Heart left ventricle (tissue), 16 donors: ENCODE measurements around the gene SNAPC5. TPM values are rescaled to one million over a fixed set of nuclear protein-coding genes. Genes with fewer than 3 reads are reported as not detected.

Experiments used
- ATAC-seq, 4 donors: fragments of 200-7000 bp; cut with Tn5 transposase; one replicate each; pipeline ENCODE4 v1.9.1; 2020 to 2022; ENCODE audit warnings: moderate library complexity in 4 of 4, mild to moderate bottlenecking in 3 of 4, moderate number of reproducible peaks in 1 of 4
- DNase-seq, 5 donors: peaks; one replicate each; pipeline ENCODE4 v3.0.0-alpha.2; 2020
- H3K27ac ChIP-seq, 12 donors: fragments of 200-600 bp; sonication (generic) in 4 of 12; one replicate each; pipeline versions ENCODE4 v1.5.0 to v1.8.0; 2016 to 2022; ENCODE audit warnings: mild to moderate bottlenecking in 2 of 12
- H3K27me3 ChIP-seq, 9 donors: fragments of 200-600 bp; sonication (generic) in 2 of 9; one replicate each; pipeline versions ENCODE4 v1.5.1 to v1.8.0; 2016 to 2022; ENCODE audit warnings: mild to moderate bottlenecking in 3 of 9
- H3K36me3 ChIP-seq, 9 donors: fragments of 200-600 bp; sonication (generic) in 2 of 9; one replicate each; pipeline versions ENCODE4 v1.5.0 to v1.8.0; 2018 to 2022; ENCODE audit warnings: mild to moderate bottlenecking in 2 of 9
- H3K4me1 ChIP-seq, 12 donors: fragments of 200-600 bp; sonication (generic) in 4 of 12; one replicate each; pipeline versions ENCODE4 v1.5.0 to v1.8.0; 2016 to 2022; ENCODE audit warnings: mild to moderate bottlenecking in 3 of 12
- H3K4me3 ChIP-seq, 12 donors: fragments of 200-600 bp; sonication (generic) in 4 of 12; one replicate each; pipeline versions ENCODE4 v1.5.0 to v1.8.0; 2017 to 2022; ENCODE audit warnings: mild to moderate bottlenecking in 9 of 12, moderate library complexity in 4 of 12
- H3K9me3 ChIP-seq, 12 donors: fragments of 200-600 bp; sonication (generic) in 4 of 12; one replicate each; pipeline versions ENCODE4 v1.5.0 to v1.8.0; 2016 to 2022; ENCODE audit warnings: mild to moderate bottlenecking in 1 of 12
- CTCF ChIP-seq, 12 donors: fragments of 200-600 bp; sonication (generic) in 4 of 12; IDR thresholded peaks; one replicate each; pipeline versions ENCODE4 v1.5.0 to v1.8.0; 2018 to 2022; ENCODE audit warnings: antibody characterized with exemption in 12 of 12, mild to moderate bottlenecking in 5 of 12
- POLR2A ChIP-seq, 2 donors: fragments of 450-650 bp; IDR thresholded peaks; one replicate each; pipeline ENCODE4 v1.6.1; 2017; ENCODE audit warnings: antibody characterized with exemption in 2 of 2, mild to moderate bottlenecking in 2 of 2, moderate library complexity in 2 of 2
- WGBS, 4 donors: extraction: QIAGEN DNeasy Blood & Tissue Kit in 2 of 4; methylation state at CpG; one replicate each; pipeline versions ENCODE4 v1.1.5 to v1.1.7; 2013 to 2018; 5-methylcytosine and 5-hydroxymethylcytosine counted together
- intact Hi-C, 10 donors: fragments of 100-400 bp; cut with DNase I; formaldehyde crosslinking; loops; one replicate each; pipeline versions ENCODE4 v1.11.1 to v1.14.2; 2022
- polyA plus RNA-seq, 2 donors: library from polyadenylated mRNA; stranded (reverse); fragments of 200-250 nt; gene quantifications; one replicate each; pipeline ENCODE4 v1.2.3, GENCODE V29; 2013
- total RNA-seq, 9 donors: library from RNA; depleted of rRNA in 2 of 9; stranded (reverse); fragments of >200 nt in 2 of 9; fragmentation: NEBNext Ultra II Directional in 3 of 9; extraction: Animal tissue kit (Norgen Biotek cat#: 25700) in 3 of 9; gene quantifications; one replicate each; pipeline versions ENCODE4 v1.1.0 to v1.2.4, GENCODE V29; 2016 to 2023
- donor health status: ischemic (EF 13 %, LVEDD 7.1; RV severe dilation, severe dysfunction).
- donor health status: healthy with polysubstance abuse.
- donor health status: DM: no; HTN: yes; CAD: no.
- donor health status: DM: no; HTN: no; CAD: no.
- donor health status: ischemic (EF 25% LVEDD 6.9; RV normal size, moderate dysfunction).
- donor health status: ischemic (EF 25% LVEDD 5.7; RV mildly dilated, moderate dysfunction).
- donor health status: healthy.
- donor health status: DM: yes; HTN: yes; CAD: no.
- donor health status: ischemic (EF 35%, LVEDD 5.7; RV mildly dilated, moderate dysfunction).
- donor health status: nonischemic (EF 11% LVEDD 7.7; RV severe dilation, severe dysfunction).
- donor health status: DM: yes; HTN: yes; CAD: no.
- donor health status: PGD.
- donor health status: ischemic (EF 29% LVEDD 5.4; RV normal size, mild dysfunction).
- donor health status: nonischemic (EF 23%, LVEDD 6.1; RV moderate dilation, normal function).

SNAPC5 gene
- total and polyA plus RNA-seq, 11 donors, result 25.4 to 59.5 (median 29.6) TPM

GRCh38 chr15:66491846-66492245, 5.7 kb downstream of the SNAPC5 start:
- no peak overlapping the region for H3K4me3 ChIP-seq
- H3K36me3 ChIP-seq, result peaks cover 0 to 92% (median 87%) of the 10 kb centered on the region in 9 donors
- no peaks in the 10 kb centered on the region for H3K9me3 ChIP-seq
- DNase-seq, result no peak
- peaks cover 2 to 35% (median 9%) of the 10 kb centered on the region in 12 donors for H3K4me1 ChIP-seq
- peak in 1 of 4 donors; percentile 26 for ATAC-seq
- H3K27ac ChIP-seq, result no peak overlapping the region
- intact Hi-C loops, result loop anchor here in 1 of 10 donors (10.0 kb wide), 1 partner anchor 137 kb away; the partner anchor contains the start of gene TIPIN
- no peak for TF ChIP-seq POLR2A (IDR thresholded peaks at IDR 0.05)
- TF ChIP-seq CTCF (IDR thresholded peaks at IDR 0.05), result no peak
- WGBS, 4 donors, result 81 to 87% (median 82%) methylated on average over 3 of the region's 3 CpGs
- no peaks in the 10 kb centered on the region for H3K27me3 ChIP-seq

- H3K27ac ChIP-seq, result no peak overlapping the region
- peaks cover 0 to 15% (median 0%) of the 10 kb centered on the region in 12 donors for H3K4me1 ChIP-seq
- DNase-seq (no peak), ATAC-seq (peak in 3 of 4 donors; percentile 30 to 64 (median 44))
- no peaks in the 10 kb centered on the region for H3K9me3 ChIP-seq
- no peak for TF ChIP-seq CTCF (IDR thresholded peaks at IDR 0.05)
- intact Hi-C loops, result no loop called here
- no peak overlapping the region for H3K4me3 ChIP-seq
- peaks cover 0 to 100% (median 87%) of the 10 kb centered on the region in 9 donors for H3K36me3 ChIP-seq
- H3K27me3 ChIP-seq, result no peaks in the 10 kb centered on the region
- WGBS, 4 donors, result 71 to 76% (median 73%) methylated on average over 6 of the region's 6 CpGs
Observed at GRCh38 chr15:66489179-66489791, 8.3 kb downstream of the SNAPC5 start.

GRCh38 chr15:66488525-66488924, 9.0 kb downstream of the SNAPC5 start:
- H3K4me3 ChIP-seq, result no peak overlapping the region
- no peak overlapping the region for H3K27ac ChIP-seq
- no peak for TF ChIP-seq POLR2A (IDR thresholded peaks at IDR 0.05)
- no peak for TF ChIP-seq CTCF (IDR thresholded peaks at IDR 0.05)
- peaks cover 0 to 93% (median 80%) of the 10 kb centered on the region in 9 donors for H3K36me3 ChIP-seq
- no peaks in the 10 kb centered on the region for H3K27me3 ChIP-seq
- WGBS, 4 donors, result 91 to 99% (median 94%) methylated on average over 5 of the region's 5 CpGs
- intact Hi-C loops, result no loop called here
- no peak for DNase-seq
- H3K4me1 ChIP-seq, result peaks cover 0 to 10% (median 0%) of the 10 kb centered on the region in 12 donors
- no peaks in the 10 kb centered on the region for H3K9me3 ChIP-seq
- no peak for ATAC-seq

- 91 to 97% (median 95%) methylated on average over 3 of the region's 3 CpGs for WGBS, 4 donors
- TF ChIP-seq CTCF (IDR thresholded peaks at IDR 0.05), result no peak
- no peak for TF ChIP-seq POLR2A (IDR thresholded peaks at IDR 0.05)
- no peak for DNase-seq
- H3K9me3 ChIP-seq, result no peaks in the 10 kb centered on the region
- H3K27me3 ChIP-seq, result no peaks in the 10 kb centered on the region
- no peak overlapping the region for H3K27ac ChIP-seq
- peaks cover 0 to 14% (median 0%) of the 10 kb centered on the region in 12 donors for H3K4me1 ChIP-seq
- intact Hi-C loops, result no loop called here
- no peak for ATAC-seq
- no peak overlapping the region for H3K4me3 ChIP-seq
- H3K36me3 ChIP-seq, result peaks cover 0 to 87% (median 72%) of the 10 kb centered on the region in 9 donors
Observed at GRCh38 chr15:66486887-66487286, 10.7 kb downstream of the SNAPC5 start.
